ENCODE measurements around the gene GPANK1.

The GPANK1 gene

GRCh38 chr6:31676904-31677303 lies 12.1 kb upstream of the GPANK1 start:
- TF ChIP-seq, protein P1, sequence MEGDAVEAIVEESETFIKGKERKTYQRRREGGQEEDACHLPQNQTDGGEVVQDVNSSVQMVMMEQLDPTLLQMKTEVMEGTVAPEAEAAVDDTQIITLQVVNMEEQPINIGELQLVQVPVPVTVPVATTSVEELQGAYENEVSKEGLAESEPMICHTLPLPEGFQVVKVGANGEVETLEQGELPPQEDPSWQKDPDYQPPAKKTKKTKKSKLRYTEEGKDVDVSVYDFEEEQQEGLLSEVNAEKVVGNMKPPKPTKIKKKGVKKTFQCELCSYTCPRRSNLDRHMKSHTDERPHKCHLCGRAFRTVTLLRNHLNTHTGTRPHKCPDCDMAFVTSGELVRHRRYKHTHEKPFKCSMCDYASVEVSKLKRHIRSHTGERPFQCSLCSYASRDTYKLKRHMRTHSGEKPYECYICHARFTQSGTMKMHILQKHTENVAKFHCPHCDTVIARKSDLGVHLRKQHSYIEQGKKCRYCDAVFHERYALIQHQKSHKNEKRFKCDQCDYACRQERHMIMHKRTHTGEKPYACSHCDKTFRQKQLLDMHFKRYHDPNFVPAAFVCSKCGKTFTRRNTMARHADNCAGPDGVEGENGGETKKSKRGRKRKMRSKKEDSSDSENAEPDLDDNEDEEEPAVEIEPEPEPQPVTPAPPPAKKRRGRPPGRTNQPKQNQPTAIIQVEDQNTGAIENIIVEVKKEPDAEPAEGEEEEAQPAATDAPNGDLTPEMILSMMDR (IDR thresholded peaks at IDR 0.05), result no peak
- peaks cover 0 to 16% (median 12%) of the 10 kb centered on the region in 4 donors for H3K4me1 ChIP-seq
- intact Hi-C loops (cut with DNase I; ENCODE audit: low total_unique reads), result loop anchor here (5.0 kb wide), 1 partner anchor 155 kb away; no protein-coding TSS in a partner anchor

GRCh38 chr6:31676322-31676903 lies 11.6 kb upstream of the GPANK1 start:
- Histone ChIP-seq H3K9me3 (no peaks in the 10 kb centered on the region), H3K27ac (no peak overlapping the region), H3K4me1 (peaks cover 0 to 13% (median 10%) of the 10 kb centered on the region in 4 donors), H3K27me3 (no peaks in the 10 kb centered on the region), H3K36me3 (peaks cover 15 to 44% (median 21%) of the 10 kb centered on the region in 3 donors), H3K4me3 (no peak overlapping the region)
- TF ChIP-seq, protein P1 (IDR thresholded peaks at IDR 0.05), result no peak
- DNase-seq, result no peak
- intact Hi-C loops (cut with DNase I; ENCODE audit: low total_unique reads), result loop anchor here (5.0 kb wide), 1 partner anchor 156 kb away; no protein-coding TSS in a partner anchor

More at GRCh38 chr6:31676904-31677303, 12.1 kb upstream of the GPANK1 start:
- DNase-seq, result no peak
- H3K9me3 ChIP-seq, result no peaks in the 10 kb centered on the region
- no peak overlapping the region for H3K27ac ChIP-seq
- H3K4me3 ChIP-seq, result no peak overlapping the region
- peaks cover 10 to 39% (median 16%) of the 10 kb centered on the region in 3 donors for H3K36me3 ChIP-seq
- H3K27me3 ChIP-seq, result no peaks in the 10 kb centered on the region

DNA sequence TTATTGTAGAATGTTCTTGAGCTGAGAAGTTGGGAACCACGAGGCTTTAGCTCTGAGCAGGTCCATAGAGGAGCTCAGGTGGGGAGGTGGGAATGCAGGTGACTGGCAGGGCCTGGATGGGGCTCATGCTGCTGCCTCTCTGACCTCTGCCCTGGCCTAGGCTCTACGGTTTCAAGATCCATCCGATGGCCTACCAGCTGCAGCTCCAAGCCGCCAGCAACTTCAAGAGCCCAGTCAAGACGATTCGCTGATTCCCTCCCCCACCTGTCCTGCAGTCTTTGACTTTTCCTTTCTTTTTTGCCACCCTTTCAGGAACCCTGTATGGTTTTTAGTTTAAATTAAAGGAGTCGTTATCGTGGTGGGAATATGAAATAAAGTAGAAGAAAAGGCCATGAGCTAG lies 4.9 kb upstream of the GPANK1 start, which contains the start of gene LY6G5B:
Gene LY6G5B, plus strand, starts transcription at position 301 of the 400 bp plus-strand sequence. CDS start 975 bp downstream, outside the sequence.
- Histone ChIP-seq H3K27ac (no peak within 1 kb of the TSS), H3K27me3 (no peaks in the 10 kb centered on the region), H3K36me3 (peaks cover 58 to 72% (median 64%) of the 10 kb centered on the region in 3 donors), H3K9me3 (no peaks in the 10 kb centered on the region), H3K4me3 (no peak within 1 kb of the TSS), H3K4me1 (peaks cover 0 to 31% (median 18%) of the 10 kb centered on the region in 4 donors)
- no peak for DNase-seq
- intact Hi-C loops (cut with DNase I; ENCODE audit: low total_unique reads), result loop anchor here (5.0 kb wide), 1 partner anchor 168 kb away; no protein-coding TSS in a partner anchor
- TF ChIP-seq, protein P1 (IDR thresholded peaks at IDR 0.05), result no peak

- Histone ChIP-seq H3K36me3 (peaks cover 43 to 60% (median 57%) of the 10 kb centered on the region in 3 donors), H3K9me3 (no peaks in the 10 kb centered on the region), H3K27ac (peak overlapping the region; percentile 93 to 94), H3K4me1 (peaks cover 0 to 57% (median 42%) of the 10 kb centered on the region in 4 donors), H3K27me3 (no peaks in the 10 kb centered on the region), H3K4me3 (peak overlapping the region; percentile 77 to 88)
- TF ChIP-seq, protein P1 (IDR thresholded peaks at IDR 0.05), result no peak
- no peak for DNase-seq
- intact Hi-C loops (cut with DNase I; ENCODE audit: low total_unique reads), result loop anchor here (5.0 kb wide), 1 partner anchor 171 kb away; no protein-coding TSS in a partner anchor
Measured at GRCh38 chr6:31666337-31666965, 1.7 kb upstream of the GPANK1 start.

DNA sequence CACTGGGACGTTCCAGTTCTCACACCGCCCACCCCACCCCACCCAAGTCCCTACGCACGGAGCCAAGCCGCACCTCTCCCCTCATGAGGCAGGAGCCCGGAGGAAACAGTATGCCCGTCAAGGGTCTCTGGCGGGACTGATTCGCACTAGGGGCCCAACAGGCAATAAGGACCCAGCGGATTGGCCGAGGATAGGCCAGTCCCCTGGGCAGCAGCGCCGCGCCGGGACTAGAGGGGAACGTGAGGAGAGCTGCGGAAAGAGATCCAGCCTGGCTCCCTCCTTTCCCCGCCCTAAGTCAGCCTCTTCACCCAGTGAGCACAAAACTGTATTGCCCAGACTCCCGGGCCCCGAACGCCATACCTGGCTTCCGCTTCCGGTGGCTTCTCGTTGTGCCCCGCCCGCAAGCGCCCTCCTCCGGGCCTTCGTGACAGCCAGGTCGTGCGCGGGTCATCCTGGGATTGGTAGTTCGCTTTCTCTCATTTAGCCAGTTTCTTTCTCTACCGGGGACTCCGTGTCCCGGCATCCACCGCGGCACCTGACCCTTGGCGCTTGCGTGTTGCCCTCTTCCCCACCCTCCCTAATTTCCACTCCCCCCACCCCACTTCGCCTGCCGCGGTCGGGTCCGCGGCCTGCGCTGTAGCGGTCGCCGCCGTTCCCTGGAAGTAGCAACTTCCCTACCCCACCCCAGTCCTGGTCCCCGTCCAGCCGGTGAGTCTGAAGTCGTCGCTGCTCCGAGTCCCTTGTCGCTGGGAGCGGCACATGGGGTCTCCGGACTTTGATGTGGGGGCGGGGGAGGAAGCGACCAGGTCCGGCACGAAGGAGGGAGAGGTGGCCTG lies 922 bp upstream of the GPANK1 start, which contains the start of gene CSNK2B:
Gene CSNK2B, plus strand, starts transcription at position 580 of the 836 bp plus-strand sequence. CDS start 752 bp downstream, outside the sequence.
- Histone ChIP-seq H3K4me3 (peak within 1 kb of the TSS; percentile 77 to 88), H3K27me3 (no peaks in the 10 kb centered on the region), H3K9me3 (no peaks in the 10 kb centered on the region), H3K4me1 (peaks cover 0 to 64% (median 47%) of the 10 kb centered on the region in 4 donors), H3K36me3 (peaks cover 36 to 53% (median 50%) of the 10 kb centered on the region in 3 donors), H3K27ac (peak within 1 kb of the TSS; percentile 93 to 94)
- peak; percentile 99 to 100 for DNase-seq
- intact Hi-C loops (cut with DNase I; ENCODE audit: low total_unique reads), result loop anchor here (5.0 kb wide), 1 partner anchor 172 kb away; no protein-coding TSS in a partner anchor
- TF ChIP-seq, protein P1 (IDR thresholded peaks at IDR 0.05), result no peak

Measured in tibial artery (tissue), 4 donors.